HCT116 (cell line): Measurements from ENCODE around the gene LRRC53. TPM values are rescaled to one million over a fixed set of nuclear protein-coding genes. Genes with fewer than 3 reads are reported as not detected.

Experiments
- ATAC-seq: fragments of 200-7000 bp; cut with Tn5 transposase; 2 replicates; pipeline ENCODE4 v1.9.1; 2020; ENCODE audit warnings: mild to moderate bottlenecking, moderate library complexity
- BruUV-seq: library from RNA; stranded (reverse); fragments of 400-500 nt; replicated peaks from 2 replicates; lab custom pipeline; 2021; lab: Mats Ljungman, UMichigan
- CTCF ChIA-PET: fragments of 300-600 bp; sonication (Branson Sonifier 250); formaldehyde crosslinking; loops from one replicate; lab custom pipeline; 2021; ENCODE audit warnings: antibody characterized with exemption; lab: Charles Lee
- POLR2A ChIA-PET: fragments of 300-600, 350-600 bp; sonication (Branson Sonifier 250); formaldehyde crosslinking; loops from one replicate; lab custom pipeline; 2021; ENCODE audit warnings: antibody characterized with exemption; lab: Charles Lee
- RAD21 ChIA-PET, 2 experiments: fragments of 300-600 bp; sonication (Branson Sonifier 250); formaldehyde crosslinking; loops; one replicate each; lab custom pipeline; 2023; ENCODE audit warnings: low total read pairs in 2 of 2; ENCODE audit not compliant: uncharacterized antibody in 2 of 2, unreplicated experiment in 2 of 2, low non-redundant PET in 1 of 2; lab: Charles Lee
- DNase-seq: peaks from one replicate; pipeline ENCODE4 v3.0.0-alpha.2; 2010; ENCODE audit warnings: low read depth, low spot score
- H2AFZ ChIP-seq: fragments of 200-600 bp; shearing (Covaris generic), sonication (generic); 2 replicates; pipeline ENCODE4 v1.6.1; 2017; ENCODE audit warnings: low read depth, mixed run types, mixed read lengths, antibody characterized with exemption, low read length; ENCODE audit not compliant: poor library complexity, severe bottlenecking
- H3K27ac ChIP-seq: 2 replicates; pipeline ENCODE4 v1.5.1; 2012; ENCODE audit warnings: low read depth, low read length
- H3K27me3 ChIP-seq: fragments of 200-600 bp; sonication (generic); 2 replicates; pipeline ENCODE4 v1.6.1; 2016; ENCODE audit warnings: mixed run types, low read length, mixed read lengths; ENCODE audit not compliant: insufficient read depth
- H3K36me3 ChIP-seq, 2 experiments: fragments of 200-500 bp in 1 of 2; fragments of 200-600 bp in 1 of 2; sonication (Bioruptor generic) in 1 of 2; sonication (generic) in 1 of 2; 2 replicates each; pipeline versions ENCODE4 v1.5.1 to v1.6.1; 2014 to 2016; ENCODE audit warnings: low read length in 2 of 2, inconsistent platforms in 1 of 2, mixed read lengths in 1 of 2, mixed run types in 1 of 2; ENCODE audit not compliant: insufficient read depth in 2 of 2, control insufficient read depth in 1 of 2
- H3K4me1 ChIP-seq, 2 experiments: fragments of 200-600 bp in 1 of 2; sonication (generic) in 1 of 2; 2 replicates each; pipeline versions ENCODE4 v1.5.1 to v1.6.1; 2012 to 2017; ENCODE audit warnings: low read length in 2 of 2, inconsistent platforms in 1 of 2, mild to moderate bottlenecking in 1 of 2, mixed read lengths in 1 of 2, mixed run types in 1 of 2, moderate library complexity in 1 of 2; ENCODE audit not compliant: insufficient read depth in 2 of 2, control insufficient read depth in 1 of 2
- H3K4me2 ChIP-seq: fragments of 200-600 bp; sonication (generic); 2 replicates; pipeline ENCODE4 v1.6.1; 2017; ENCODE audit warnings: mixed run types, low read length, mixed read lengths
- H3K4me3 ChIP-seq, 2 experiments: fragments of 200-600 bp in 1 of 2; sonication (generic) in 1 of 2; replicated peaks in 1 of 2; 2 replicates each; pipeline ENCODE4 v1.5.1; 2011 to 2016; ENCODE audit warnings: low read length in 2 of 2, control low read depth in 1 of 2, low read depth in 1 of 2, mild to moderate bottlenecking in 1 of 2, mixed read lengths in 1 of 2, mixed run types in 1 of 2
- H3K79me2 ChIP-seq: fragments of 200-600 bp; sonication (generic); 2 replicates; pipeline ENCODE4 v1.6.1; 2017; ENCODE audit warnings: mild to moderate bottlenecking, mixed run types, low read length, moderate library complexity, mixed read lengths; ENCODE audit not compliant: insufficient read depth
- H3K9ac ChIP-seq: fragments of 200-600 bp; sonication (generic); 2 replicates; pipeline ENCODE4 v1.6.1; 2016; ENCODE audit warnings: low read length, mixed read lengths
- H3K9me2 ChIP-seq: fragments of 200-600 bp; sonication (generic), shearing (Covaris generic); 2 replicates; pipeline ENCODE4 v1.6.1; 2017; ENCODE audit warnings: mixed run types, mild to moderate bottlenecking, moderate library complexity; ENCODE audit not compliant: insufficient read depth
- H3K9me3 ChIP-seq, 2 experiments: fragments of 200-500 bp in 1 of 2; fragments of 200-600 bp in 1 of 2; sonication (Bioruptor generic) in 1 of 2; sonication (generic) in 1 of 2; 2 replicates each; pipeline ENCODE4 v1.6.1; 2014 to 2017; ENCODE audit warnings: low read length in 2 of 2, mixed read lengths in 2 of 2, inconsistent platforms in 1 of 2, low read depth in 1 of 2, mild to moderate bottlenecking in 1 of 2, mixed run types in 1 of 2, moderate library complexity in 1 of 2; ENCODE audit not compliant: control insufficient read depth in 1 of 2, insufficient read depth in 1 of 2
- H4K20me1 ChIP-seq: fragments of 200-600 bp; sonication (generic), shearing (Covaris generic); 2 replicates; pipeline ENCODE4 v1.6.1; 2017; ENCODE audit warnings: mixed run types, mild to moderate bottlenecking, moderate library complexity; ENCODE audit not compliant: insufficient read depth
- CBX3 ChIP-seq: IDR thresholded peaks from 2 replicates; pipeline ENCODE4 v1.6.1; 2012; ENCODE audit warnings: low read depth
- CEBPB ChIP-seq: IDR thresholded peaks from 2 replicates; pipeline ENCODE4 v1.6.1; 2012; ENCODE audit warnings: low read depth
- EGR1 ChIP-seq: IDR thresholded peaks from 2 replicates; pipeline ENCODE4 v1.6.1; 2012; ENCODE audit warnings: low read depth
- ELF1 ChIP-seq: IDR thresholded peaks from 2 replicates; pipeline ENCODE4 v1.6.1; 2012; ENCODE audit warnings: low read depth, borderline replicate concordance
- EZH2 ChIP-seq: fragments of 200-600 bp; sonication (generic); IDR thresholded peaks from 2 replicates; pipeline ENCODE4 v1.6.1; 2017; ENCODE audit warnings: antibody characterized with exemption, mixed run types
- FOSL1 ChIP-seq: IDR thresholded peaks from 2 replicates; pipeline ENCODE4 v1.6.1; 2012; ENCODE audit warnings: low read depth
- JUND ChIP-seq: IDR thresholded peaks from 2 replicates; pipeline ENCODE4 v1.6.1; 2012
- MAX ChIP-seq: IDR thresholded peaks from 2 replicates; pipeline ENCODE4 v1.6.1; 2012
- POLR2A ChIP-seq: IDR thresholded peaks from 2 replicates; pipeline ENCODE4 v1.7.0; 2011; ENCODE audit warnings: borderline replicate concordance; ENCODE audit not compliant: insufficient read depth, insufficient read length; ENCODE audit errors: extremely low read depth
- SIN3A ChIP-seq: IDR thresholded peaks from 2 replicates; pipeline ENCODE4 v1.6.1; 2012; ENCODE audit warnings: low read depth
- SRF ChIP-seq: IDR thresholded peaks from 2 replicates; pipeline ENCODE4 v1.6.1; 2012; ENCODE audit warnings: low read depth
- TCF7L2 ChIP-seq: IDR thresholded peaks from 2 replicates; pipeline ENCODE4 v1.7.0; 2011; ENCODE audit warnings: borderline replicate concordance, inconsistent platforms; ENCODE audit not compliant: insufficient read depth, insufficient read length; ENCODE audit errors: extremely low read depth
- ZFX ChIP-seq: fragments of 450-650 bp; IDR thresholded peaks from 2 replicates; pipeline ENCODE4 v1.6.1; 2017
- intact Hi-C: fragments of 100-400 bp; cut with micrococcal nuclease; formaldehyde crosslinking; loops from 2 replicates; pipeline ENCODE4 v1.10.0; 2022
- total RNA-seq: library from RNA; stranded (reverse); gene quantifications from one replicate; pipeline ENCODE4 v1.2.1, GENCODE V29; 2021; ENCODE audit not compliant: unreplicated experiment
- TF ChIP-seq, protein P1 (sequence below): IDR thresholded peaks from 2 replicates; pipeline ENCODE4 v1.6.1; 2012; ENCODE audit warnings: low read depth

LRRC53 gene
- total RNA-seq, 1 experiment from 2014 or later: not detected

GRCh38 chr1:74517599-74518051, 5.2 kb upstream of the LRRC53 start:
- ATAC-seq (no peak), DNase-seq (no peak)
- BruUV-seq: no TSS peak
- no peaks in the 10 kb centered on the region for H3K9me3 ChIP-seq
- H3K9ac ChIP-seq: no peak overlapping the region
- H3K27ac ChIP-seq: no peak overlapping the region
- ChIA-PET CTCF (no interaction called here), RAD21 (no interaction called here), POLR2A (no interaction called here)
- TF ChIP-seq SIN3A (no peak), MAX (no peak), SRF (no peak), CEBPB (no peak), EGR1 (no peak), JUND (no peak), ELF1 (no peak), FOSL1 (no peak), EZH2 (no peak), CBX3 (no peak), TCF7L2 (no peak), POLR2A (no peak), ZFX (no peak)
- TF ChIP-seq, protein P1, sequence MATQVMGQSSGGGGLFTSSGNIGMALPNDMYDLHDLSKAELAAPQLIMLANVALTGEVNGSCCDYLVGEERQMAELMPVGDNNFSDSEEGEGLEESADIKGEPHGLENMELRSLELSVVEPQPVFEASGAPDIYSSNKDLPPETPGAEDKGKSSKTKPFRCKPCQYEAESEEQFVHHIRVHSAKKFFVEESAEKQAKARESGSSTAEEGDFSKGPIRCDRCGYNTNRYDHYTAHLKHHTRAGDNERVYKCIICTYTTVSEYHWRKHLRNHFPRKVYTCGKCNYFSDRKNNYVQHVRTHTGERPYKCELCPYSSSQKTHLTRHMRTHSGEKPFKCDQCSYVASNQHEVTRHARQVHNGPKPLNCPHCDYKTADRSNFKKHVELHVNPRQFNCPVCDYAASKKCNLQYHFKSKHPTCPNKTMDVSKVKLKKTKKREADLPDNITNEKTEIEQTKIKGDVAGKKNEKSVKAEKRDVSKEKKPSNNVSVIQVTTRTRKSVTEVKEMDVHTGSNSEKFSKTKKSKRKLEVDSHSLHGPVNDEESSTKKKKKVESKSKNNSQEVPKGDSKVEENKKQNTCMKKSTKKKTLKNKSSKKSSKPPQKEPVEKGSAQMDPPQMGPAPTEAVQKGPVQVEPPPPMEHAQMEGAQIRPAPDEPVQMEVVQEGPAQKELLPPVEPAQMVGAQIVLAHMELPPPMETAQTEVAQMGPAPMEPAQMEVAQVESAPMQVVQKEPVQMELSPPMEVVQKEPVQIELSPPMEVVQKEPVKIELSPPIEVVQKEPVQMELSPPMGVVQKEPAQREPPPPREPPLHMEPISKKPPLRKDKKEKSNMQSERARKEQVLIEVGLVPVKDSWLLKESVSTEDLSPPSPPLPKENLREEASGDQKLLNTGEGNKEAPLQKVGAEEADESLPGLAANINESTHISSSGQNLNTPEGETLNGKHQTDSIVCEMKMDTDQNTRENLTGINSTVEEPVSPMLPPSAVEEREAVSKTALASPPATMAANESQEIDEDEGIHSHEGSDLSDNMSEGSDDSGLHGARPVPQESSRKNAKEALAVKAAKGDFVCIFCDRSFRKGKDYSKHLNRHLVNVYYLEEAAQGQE: no peak
- no peaks in the 10 kb centered on the region for H3K79me2 ChIP-seq
- peaks cover 17% of the 10 kb centered on the region for H3K27me3 ChIP-seq
- H3K4me3 ChIP-seq: no peak overlapping the region
- no peaks in the 10 kb centered on the region for H3K4me1 ChIP-seq
- no peaks in the 10 kb centered on the region for H3K36me3 ChIP-seq
- intact Hi-C loops: no loop called here
- no peak overlapping the region for H3K4me2 ChIP-seq
- H4K20me1 ChIP-seq: no peaks in the 10 kb centered on the region
- H2AFZ ChIP-seq: no peak overlapping the region
- H3K9me2 ChIP-seq: no peaks in the 10 kb centered on the region
